HG03103 (cell line): Measurements from ENCODE around the gene COL27A1.

Source experiments
- ATAC-seq: cut with Tn5 transposase; IDR thresholded peaks from one replicate; pipeline ENCODE4 v1.9.1; 2021; ENCODE audit warnings: low read depth; ENCODE audit not compliant: unreplicated experiment

COL27A1 gene

GRCh38 chr9:114202849-114203248 is 47.5 kb downstream of the COL27A1 start:
- ATAC-seq, result no peak

DNA sequence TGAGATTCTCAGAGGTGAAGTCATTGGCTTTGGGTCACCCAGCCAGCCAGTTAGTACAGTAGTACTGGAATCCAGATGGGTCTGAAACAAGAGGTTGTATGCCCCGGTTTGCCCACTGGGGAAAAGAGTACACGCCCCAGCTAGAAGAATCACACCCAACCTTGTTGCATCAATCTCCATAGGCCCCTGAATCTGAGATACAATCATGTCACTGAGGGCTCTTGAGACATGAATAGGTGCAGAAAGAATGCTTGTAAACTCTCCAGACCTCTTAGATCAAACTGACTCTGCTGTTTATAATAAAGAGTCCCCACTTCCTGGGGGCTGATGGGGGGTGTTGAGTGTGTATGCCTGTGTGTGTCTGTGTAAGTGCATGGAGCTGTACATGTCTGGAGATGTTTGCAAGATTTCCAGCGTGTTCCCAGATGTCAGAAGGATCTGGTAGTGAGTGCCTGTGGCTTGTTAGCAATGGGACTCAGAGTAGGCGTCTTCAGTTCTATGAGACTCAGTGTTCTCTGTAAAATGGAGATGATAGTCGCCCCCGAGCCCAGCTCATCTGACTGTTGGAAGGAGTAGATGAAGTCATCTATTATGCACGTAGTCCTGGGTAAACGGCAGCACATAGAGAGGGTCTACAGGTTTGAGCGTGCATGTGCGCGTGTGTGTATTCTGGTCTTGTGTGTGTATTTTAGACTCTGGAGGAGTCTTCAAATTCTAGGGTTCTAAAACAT is 48.2 kb downstream of the COL27A1 start:
- no peak for ATAC-seq

GRCh38 chr9:114204265-114204664 is 48.9 kb downstream of the COL27A1 start:
- no peak for ATAC-seq

- ATAC-seq, result no peak
Measured at GRCh38 chr9:114205171-114206015, 50.1 kb downstream of the COL27A1 start.

GRCh38 chr9:114206221-114206789 is 51.0 kb downstream of the COL27A1 start:
- no peak for ATAC-seq

GRCh38 chr9:114207034-114207810 is 51.9 kb downstream of the COL27A1 start:
- no peak for ATAC-seq

DNA sequence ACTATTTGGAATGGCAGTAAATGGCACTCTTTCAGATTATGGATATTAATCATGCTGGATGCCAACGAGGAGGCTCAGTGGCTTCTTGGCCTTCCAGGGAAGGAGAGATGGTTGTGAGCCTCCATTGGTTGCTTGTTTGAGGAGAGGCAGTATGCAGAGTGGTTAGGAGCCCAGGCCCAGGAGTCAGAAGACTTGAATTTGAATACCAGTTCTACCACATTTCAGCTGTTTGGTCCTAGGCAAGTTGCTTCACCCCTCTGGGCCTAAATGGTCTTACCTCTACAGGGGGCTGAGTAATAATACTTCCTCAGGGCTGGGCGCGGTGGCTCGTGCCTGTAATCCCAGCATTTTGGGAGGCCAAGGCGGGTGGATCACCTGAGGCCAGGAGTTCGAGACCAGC is 52.5 kb downstream of the COL27A1 start:
- ATAC-seq, result no peak

GRCh38 chr9:114209151-114209550 is 53.8 kb downstream of the COL27A1 start:
- ATAC-seq, result no peak

- ATAC-seq, result no peak
Measured at GRCh38 chr9:114210136-114210535, 54.8 kb downstream of the COL27A1 start.

GRCh38 chr9:114210691-114211276 is 55.4 kb downstream of the COL27A1 start:
- no peak for ATAC-seq

- ATAC-seq, result no peak
Measured at GRCh38 chr9:114212826-114213225, 57.5 kb downstream of the COL27A1 start.

- ATAC-seq, result no peak
Measured at GRCh38 chr9:114213566-114213965, 58.2 kb downstream of the COL27A1 start.

DNA sequence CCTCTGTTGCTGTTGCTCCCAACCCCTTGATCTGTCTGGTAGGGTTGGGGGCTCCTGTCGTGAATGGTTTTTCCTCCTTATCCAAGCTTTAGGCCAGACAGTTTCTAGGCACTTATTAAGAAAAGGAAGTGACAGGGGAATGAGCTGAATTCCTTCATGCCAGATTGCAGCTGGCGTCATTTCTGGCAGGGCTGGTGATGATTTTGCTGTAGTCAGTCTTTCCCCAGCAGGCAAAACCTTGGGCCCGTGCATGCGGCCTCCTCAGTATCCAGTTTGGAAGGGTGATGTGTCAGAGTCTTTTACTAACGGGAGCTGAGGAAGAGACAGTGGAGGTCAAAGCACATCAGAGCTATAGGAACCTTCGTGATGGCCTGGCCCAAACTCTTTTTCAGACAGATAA is 58.8 kb downstream of the COL27A1 start:
- ATAC-seq, result no peak

DNA sequence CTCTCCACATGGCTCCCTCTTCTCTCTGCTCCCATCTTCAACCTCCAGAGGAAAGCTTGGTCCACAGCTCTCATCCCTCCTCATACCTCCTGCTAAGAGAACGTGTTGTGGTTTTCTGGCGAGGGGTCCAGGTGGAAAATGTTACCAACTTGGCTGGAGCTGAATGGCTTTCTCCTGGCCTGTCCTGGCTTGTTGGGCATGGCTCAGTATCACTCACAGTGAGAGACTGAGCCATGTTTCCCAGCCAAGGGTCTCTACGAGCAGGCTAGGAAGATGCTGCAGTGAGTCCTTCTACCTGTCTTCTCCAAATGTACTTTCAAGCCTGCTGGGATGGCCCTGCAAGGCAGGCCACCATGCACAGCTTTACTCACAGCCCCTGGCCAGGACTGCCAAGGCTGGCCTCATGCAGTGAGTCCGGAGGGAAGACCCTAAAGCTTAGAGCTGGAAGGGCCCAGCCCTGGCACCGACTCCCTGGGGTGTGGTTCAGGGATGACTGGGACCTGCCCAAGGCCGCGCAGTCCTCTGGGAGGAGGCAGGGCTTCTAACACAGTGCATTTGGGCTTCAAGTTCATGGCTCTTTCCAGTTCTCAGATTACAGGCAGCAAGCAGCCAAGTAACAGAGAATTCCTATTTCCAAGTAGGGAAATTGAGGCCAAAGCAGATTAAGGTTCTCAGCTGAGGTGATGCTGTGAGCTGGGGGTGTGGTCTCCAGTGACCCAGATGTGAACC is 59.5 kb downstream of the COL27A1 start:
- ATAC-seq, result no peak

DNA sequence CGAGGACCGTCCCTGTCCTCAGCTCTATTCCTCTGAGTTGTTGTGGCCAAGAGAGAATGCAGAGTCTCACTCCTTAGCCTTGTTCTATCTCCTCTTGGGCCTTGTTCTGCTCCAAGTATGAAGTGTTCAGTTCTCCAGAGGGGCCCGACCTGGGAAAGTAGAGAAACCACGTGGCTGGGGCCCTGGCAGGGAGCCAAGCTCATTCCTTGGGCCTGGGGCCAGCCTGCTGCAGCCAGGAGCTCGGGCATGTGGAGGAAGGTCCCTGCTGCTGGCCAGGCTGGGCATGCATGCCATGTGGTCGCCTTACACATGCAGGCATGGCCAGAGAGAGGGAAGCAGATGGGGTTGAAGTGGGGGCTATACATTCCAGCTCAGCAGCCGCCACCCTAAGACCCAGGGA is 60.7 kb downstream of the COL27A1 start:
- ATAC-seq, result no peak

DNA sequence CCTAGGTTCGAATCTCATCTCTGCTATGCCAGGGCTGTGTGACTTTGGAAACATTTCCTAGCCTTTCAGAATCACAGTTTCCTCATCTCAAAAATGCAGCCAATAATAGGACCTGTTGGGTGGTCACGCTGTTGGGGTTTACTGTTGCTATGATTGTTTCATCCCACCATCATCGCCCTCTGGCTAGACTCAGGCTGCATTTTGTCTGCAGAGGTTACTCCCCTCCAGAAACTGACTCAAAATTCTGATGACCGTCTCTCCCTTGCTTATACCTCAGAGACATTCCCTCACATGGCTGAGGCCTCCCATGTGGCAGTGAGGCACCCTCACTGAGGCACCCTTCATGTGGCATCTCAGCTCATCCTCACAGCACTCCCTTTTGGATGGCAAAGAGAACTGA is 61.6 kb downstream of the COL27A1 start:
- no peak for ATAC-seq

DNA sequence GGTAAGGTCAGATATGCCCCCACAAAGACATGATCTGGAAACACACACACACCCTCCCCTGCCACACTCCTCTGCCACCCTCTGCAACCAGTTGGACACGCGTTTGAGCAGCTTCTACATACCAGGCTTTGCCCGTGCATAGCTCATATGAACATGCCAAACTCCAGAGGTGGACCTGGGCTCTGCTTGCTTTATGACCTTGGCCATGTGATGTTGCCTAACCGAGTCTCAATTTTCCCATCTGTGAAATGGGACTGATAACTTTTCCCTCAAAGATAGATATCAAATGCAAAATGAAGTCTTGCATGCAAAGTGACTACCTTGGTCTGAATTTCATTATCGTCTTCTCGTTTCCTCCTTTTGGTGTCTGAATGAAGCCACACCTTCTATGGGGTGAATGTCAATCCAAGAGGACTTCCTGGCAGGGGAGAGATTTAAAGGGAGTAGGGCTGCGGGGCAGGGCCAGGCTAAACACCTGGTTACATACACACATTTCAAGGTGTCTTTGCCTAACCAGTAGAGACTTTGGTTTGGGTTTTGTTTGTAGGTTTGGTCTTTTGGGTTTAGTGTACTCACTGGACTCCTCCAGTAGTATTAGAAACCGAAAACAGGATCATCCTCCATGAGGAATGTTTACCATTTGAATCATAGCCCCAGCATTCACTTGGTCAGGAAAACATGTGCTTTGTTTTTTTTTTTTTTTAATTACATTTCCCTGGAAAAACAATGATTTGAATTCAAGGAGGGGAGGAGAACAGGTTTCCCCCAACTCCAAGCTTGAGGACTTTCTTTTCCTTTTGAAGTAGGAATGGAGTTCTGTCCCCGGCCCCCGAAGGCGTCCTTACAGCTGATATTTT is 63.2 kb downstream of the COL27A1 start:
- ATAC-seq, result no peak

- ATAC-seq, result no peak
Measured at GRCh38 chr9:114220061-114220541, 64.8 kb downstream of the COL27A1 start.
